Measurements from ENCODE around the gene C22orf15. TPM values are rescaled to one million over a fixed set of nuclear protein-coding genes. Genes with fewer than 3 reads are reported as not detected.
A peak's percentile ranks its signal among the peaks of the same experiment; 100 is the strongest.

C22orf15 gene
- total and polyA plus RNA-seq, 4 donors = 3.0 to 18.7 (median 10.4) TPM

DNA sequence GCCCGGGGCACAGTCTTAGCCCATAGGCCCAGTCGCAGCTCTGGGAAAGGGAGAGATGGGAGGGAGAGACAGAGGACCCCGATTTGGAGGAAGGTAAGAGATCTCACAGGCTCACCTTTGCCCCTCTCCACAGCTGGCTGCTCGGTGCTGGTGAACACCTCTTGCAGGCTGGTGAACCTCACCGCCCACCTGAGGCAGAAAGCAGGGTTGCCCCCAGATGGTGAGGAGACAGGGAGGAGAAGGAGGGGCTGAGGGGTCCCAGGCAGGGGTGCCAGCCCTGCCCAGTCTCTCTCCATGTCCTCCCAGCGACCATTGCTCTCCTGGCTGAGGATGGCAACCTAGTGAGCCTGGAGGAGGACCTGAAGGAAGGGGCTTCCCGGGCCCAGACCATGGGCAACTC lies 1.2 kb downstream of the C22orf15 start:
- TF ChIP-seq, protein P1, sequence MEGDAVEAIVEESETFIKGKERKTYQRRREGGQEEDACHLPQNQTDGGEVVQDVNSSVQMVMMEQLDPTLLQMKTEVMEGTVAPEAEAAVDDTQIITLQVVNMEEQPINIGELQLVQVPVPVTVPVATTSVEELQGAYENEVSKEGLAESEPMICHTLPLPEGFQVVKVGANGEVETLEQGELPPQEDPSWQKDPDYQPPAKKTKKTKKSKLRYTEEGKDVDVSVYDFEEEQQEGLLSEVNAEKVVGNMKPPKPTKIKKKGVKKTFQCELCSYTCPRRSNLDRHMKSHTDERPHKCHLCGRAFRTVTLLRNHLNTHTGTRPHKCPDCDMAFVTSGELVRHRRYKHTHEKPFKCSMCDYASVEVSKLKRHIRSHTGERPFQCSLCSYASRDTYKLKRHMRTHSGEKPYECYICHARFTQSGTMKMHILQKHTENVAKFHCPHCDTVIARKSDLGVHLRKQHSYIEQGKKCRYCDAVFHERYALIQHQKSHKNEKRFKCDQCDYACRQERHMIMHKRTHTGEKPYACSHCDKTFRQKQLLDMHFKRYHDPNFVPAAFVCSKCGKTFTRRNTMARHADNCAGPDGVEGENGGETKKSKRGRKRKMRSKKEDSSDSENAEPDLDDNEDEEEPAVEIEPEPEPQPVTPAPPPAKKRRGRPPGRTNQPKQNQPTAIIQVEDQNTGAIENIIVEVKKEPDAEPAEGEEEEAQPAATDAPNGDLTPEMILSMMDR (IDR thresholded peaks at IDR 0.05; ENCODE audit: control extremely low read depth, extremely low read depth) = no peak
- H3K4me3 ChIP-seq = no peak overlapping the region
- no peaks in the 10 kb centered on the region for H3K9me3 ChIP-seq (ENCODE audit: control insufficient read depth in 4 of 4, insufficient read depth in 3 of 4, low read length in 3 of 4)
- H3K4me1 ChIP-seq (ENCODE audit: control insufficient read depth in 5 of 5, insufficient read depth in 5 of 5, low read length in 5 of 5) = peaks cover 0 to 27% (median 7%) of the 10 kb centered on the region in 5 donors
- no peak for ATAC-seq (ENCODE audit: insufficient read depth, low FRiP score)
- peaks cover 0 to 3% (median 0%) of the 10 kb centered on the region in 4 donors for H3K36me3 ChIP-seq (ENCODE audit: control insufficient read depth in 4 of 4, insufficient read depth in 4 of 4, low read length in 4 of 4)
- H3K9ac ChIP-seq (ENCODE audit: insufficient read depth in 1 of 2, low read length in 2 of 2) = peak overlapping the region in 1 of 2 donors; percentile 19
- WGBS, 2 donors = 61 to 67% methylated on average over 7 of the region's 7 CpGs
- H3K27ac ChIP-seq (ENCODE audit: low read depth in 1 of 2, low read length in 1 of 2) = no peak overlapping the region
- H3K27me3 ChIP-seq (ENCODE audit: control insufficient read depth in 3 of 3, insufficient read depth in 3 of 3, low read length in 2 of 3) = no peaks in the 10 kb centered on the region
- no peak for DNase-seq

DNA sequence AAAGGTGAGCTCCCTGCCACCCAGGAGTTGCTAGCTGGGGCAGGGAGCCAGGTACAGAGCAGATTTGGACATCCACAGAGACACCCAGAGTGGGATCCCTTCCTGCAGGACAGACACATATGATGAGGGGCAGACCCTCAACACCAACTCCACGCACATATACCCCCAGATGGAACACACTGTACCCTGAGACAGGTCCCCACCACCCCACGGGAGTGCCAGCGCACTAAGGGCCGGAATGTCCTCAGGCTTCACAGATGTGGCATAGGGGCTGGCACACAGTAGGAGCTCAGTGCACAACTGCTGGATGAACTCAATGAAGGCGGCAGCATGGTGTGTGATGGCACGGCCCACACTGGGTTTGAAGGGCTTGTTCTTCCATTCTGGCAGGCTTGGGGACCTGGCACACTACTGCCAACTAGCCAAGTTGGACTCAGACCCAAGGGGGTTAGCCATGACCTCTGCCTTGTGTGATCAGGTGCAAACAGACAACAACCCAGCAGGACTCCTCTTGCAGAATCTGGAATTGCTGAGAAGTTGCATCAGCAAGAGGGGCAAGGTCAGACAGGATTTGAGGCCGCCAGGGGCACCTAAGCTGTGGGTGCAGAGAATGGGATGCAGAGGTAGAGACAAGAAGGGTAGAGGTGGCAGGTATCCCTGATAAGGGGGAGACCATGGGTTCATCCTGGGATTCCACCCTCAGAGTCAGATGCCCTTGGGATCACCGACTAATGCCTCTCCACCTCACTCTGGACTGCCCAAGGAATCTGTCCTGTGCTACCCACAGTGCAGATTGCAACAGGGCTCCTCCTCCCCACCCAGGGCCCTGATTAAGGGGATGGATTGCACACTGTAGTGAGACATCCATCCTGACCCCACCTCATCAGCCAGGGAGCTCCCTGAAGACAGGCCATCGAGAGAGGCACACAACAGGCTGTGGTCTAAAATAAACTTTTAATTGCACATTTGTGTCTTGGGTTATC lies 2.4 kb downstream of the C22orf15 start:
- Histone ChIP-seq H3K9ac (ENCODE audit: insufficient read depth in 1 of 2, low read length in 2 of 2) (no peak overlapping the region), H3K27me3 (ENCODE audit: control insufficient read depth in 3 of 3, insufficient read depth in 3 of 3, low read length in 2 of 3) (no peaks in the 10 kb centered on the region), H3K4me1 (ENCODE audit: control insufficient read depth in 5 of 5, insufficient read depth in 5 of 5, low read length in 5 of 5) (peaks cover 0 to 27% (median 10%) of the 10 kb centered on the region in 5 donors), H3K4me3 (no peak overlapping the region), H3K9me3 (ENCODE audit: control insufficient read depth in 4 of 4, insufficient read depth in 3 of 4, low read length in 3 of 4) (no peaks in the 10 kb centered on the region), H3K27ac (ENCODE audit: low read depth in 1 of 2, low read length in 1 of 2) (no peak overlapping the region), H3K36me3 (ENCODE audit: control insufficient read depth in 4 of 4, insufficient read depth in 4 of 4, low read length in 4 of 4) (peaks cover 0 to 3% (median 0%) of the 10 kb centered on the region in 4 donors)
- 94 to 97% methylated on average over 9 of the region's 9 CpGs for WGBS, 2 donors
- TF ChIP-seq, protein P1 (IDR thresholded peaks at IDR 0.05; ENCODE audit: control extremely low read depth, extremely low read depth) = no peak
- ATAC-seq (ENCODE audit: insufficient read depth, low FRiP score) = no peak
- DNase-seq = no peak

DNA sequence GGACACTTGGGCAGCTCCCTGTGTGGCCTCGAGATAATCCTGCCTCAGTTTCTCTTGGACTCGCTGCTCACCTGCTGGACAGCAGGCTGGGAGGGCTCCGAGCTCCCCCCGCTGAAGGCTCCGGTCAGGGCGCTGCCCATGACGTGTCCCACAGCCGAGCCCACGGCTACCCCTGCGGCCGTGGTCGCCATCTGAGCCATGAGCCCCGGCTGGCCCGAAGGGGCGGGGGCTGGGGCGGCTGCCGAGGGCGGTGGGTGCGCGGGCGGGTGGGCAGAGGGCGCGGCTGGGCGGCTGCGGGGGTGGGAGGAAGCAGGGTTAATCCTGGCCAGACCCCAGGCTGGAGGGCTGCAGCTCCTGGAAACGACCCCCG lies 4.5 kb downstream of the C22orf15 start:
- 13 to 19% methylated on average over 11 to 27 of the region's 27 CpGs for WGBS, 2 donors
- DNase-seq = no peak
- no peaks in the 10 kb centered on the region for H3K9me3 ChIP-seq (ENCODE audit: control insufficient read depth in 4 of 4, insufficient read depth in 3 of 4, low read length in 3 of 4)
- H3K9ac ChIP-seq (ENCODE audit: insufficient read depth in 1 of 2, low read length in 2 of 2) = no peak overlapping the region
- no peak for ATAC-seq (ENCODE audit: insufficient read depth, low FRiP score)
- H3K36me3 ChIP-seq (ENCODE audit: control insufficient read depth in 4 of 4, insufficient read depth in 4 of 4, low read length in 4 of 4) = peaks cover 0 to 3% (median 0%) of the 10 kb centered on the region in 4 donors
- H3K27ac ChIP-seq (ENCODE audit: low read depth in 1 of 2, low read length in 1 of 2) = peak overlapping the region; percentile 78 to 89
- no peaks in the 10 kb centered on the region for H3K27me3 ChIP-seq (ENCODE audit: control insufficient read depth in 3 of 3, insufficient read depth in 3 of 3, low read length in 2 of 3)
- TF ChIP-seq, protein P1 (IDR thresholded peaks at IDR 0.05; ENCODE audit: control extremely low read depth, extremely low read depth) = no peak
- H3K4me1 ChIP-seq (ENCODE audit: control insufficient read depth in 5 of 5, insufficient read depth in 5 of 5, low read length in 5 of 5) = peaks cover 0 to 29% (median 11%) of the 10 kb centered on the region in 5 donors
- H3K4me3 ChIP-seq = peak overlapping the region; percentile 65

All from lung (tissue), 12 donors.